ENCODE measurements around the gene RAB3GAP2.

The RAB3GAP2 gene

GRCh38 chr1:220099826-220100225 is 172.4 kb downstream of the RAB3GAP2 start:
- Histone ChIP-seq H3K36me3 (peaks cover 76% of the 10 kb centered on the region), H3K4me3 (ENCODE audit: low read depth, low read length) (no peak overlapping the region), H3K9me3 (ENCODE audit: severe bottlenecking) (no peaks in the 10 kb centered on the region), H3K27ac (no peak overlapping the region), H3K27me3 (ENCODE audit: insufficient read depth, low read depth, severe bottlenecking) (no peaks in the 10 kb centered on the region)
- DNase-seq, result no peak
- TF ChIP-seq, protein P1, sequence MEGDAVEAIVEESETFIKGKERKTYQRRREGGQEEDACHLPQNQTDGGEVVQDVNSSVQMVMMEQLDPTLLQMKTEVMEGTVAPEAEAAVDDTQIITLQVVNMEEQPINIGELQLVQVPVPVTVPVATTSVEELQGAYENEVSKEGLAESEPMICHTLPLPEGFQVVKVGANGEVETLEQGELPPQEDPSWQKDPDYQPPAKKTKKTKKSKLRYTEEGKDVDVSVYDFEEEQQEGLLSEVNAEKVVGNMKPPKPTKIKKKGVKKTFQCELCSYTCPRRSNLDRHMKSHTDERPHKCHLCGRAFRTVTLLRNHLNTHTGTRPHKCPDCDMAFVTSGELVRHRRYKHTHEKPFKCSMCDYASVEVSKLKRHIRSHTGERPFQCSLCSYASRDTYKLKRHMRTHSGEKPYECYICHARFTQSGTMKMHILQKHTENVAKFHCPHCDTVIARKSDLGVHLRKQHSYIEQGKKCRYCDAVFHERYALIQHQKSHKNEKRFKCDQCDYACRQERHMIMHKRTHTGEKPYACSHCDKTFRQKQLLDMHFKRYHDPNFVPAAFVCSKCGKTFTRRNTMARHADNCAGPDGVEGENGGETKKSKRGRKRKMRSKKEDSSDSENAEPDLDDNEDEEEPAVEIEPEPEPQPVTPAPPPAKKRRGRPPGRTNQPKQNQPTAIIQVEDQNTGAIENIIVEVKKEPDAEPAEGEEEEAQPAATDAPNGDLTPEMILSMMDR (IDR thresholded peaks at IDR 0.05; ENCODE audit: low read depth, low read length), result no peak

Data from WERI-Rb-1 (cell line).